ENCODE measurements around the gene MGAT5.

Gene MGAT5

DNA sequence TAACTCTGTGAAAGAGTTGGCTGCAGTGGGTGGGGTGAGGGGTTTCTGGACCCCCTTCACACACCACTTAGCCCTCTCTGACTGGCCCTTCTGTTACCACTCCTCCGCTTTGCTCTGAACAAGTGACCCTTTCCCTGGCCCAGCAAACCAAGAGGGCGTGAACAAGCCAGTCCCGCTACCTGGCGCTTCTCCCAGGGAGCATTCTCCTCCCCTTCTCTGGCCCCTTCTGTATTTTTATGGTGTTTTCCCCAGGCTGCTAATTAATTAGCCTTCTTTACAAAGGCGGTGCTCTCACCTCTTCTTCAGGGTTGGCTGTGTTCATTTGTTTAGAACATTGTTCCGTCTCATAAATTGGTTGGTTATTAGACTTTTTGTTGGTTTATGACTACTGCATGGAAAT lies 180.1 kb downstream of the MGAT5 start:
- no peak for DNase-seq

DNA sequence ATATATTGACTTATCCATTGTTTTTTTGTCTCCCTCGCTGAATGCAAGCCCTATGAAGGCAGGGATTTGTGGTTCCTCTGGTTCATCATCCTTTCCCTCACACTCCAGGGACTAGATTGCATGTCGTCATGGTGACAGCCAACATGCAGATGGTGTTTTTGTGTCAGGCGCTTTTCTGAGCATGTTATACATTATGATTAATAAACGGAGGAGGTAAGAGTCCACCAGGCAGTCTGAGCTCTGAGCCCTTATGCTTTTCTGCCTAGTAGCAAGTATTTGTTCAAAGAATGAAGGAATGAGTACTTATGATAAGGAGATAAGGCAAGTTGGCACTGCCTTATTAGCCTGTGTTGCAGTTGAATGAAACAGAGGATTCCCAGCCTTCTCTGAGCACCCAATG lies 181.6 kb downstream of the MGAT5 start:
- DNase-seq, result no peak

DNA sequence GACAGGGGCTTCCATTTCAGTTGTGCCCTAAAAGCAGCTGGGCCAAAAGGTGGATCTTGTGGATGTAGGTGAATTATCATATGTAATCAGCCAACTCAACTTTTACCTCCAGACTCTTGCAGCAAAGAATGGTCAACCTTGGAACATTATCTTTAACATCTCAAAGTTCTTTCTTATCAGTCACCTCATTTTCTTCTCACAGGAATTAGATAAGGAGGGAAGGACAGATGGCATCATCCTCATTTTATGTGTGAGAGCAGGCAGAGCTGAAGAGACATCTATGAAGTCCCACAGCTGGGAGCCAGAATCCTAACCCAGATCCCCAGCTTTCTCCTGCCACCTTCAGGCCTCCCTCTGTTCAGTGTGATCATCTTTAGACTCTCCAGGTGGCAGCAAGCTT lies 182.1 kb downstream of the MGAT5 start:
- DNase-seq, result no peak

DNA sequence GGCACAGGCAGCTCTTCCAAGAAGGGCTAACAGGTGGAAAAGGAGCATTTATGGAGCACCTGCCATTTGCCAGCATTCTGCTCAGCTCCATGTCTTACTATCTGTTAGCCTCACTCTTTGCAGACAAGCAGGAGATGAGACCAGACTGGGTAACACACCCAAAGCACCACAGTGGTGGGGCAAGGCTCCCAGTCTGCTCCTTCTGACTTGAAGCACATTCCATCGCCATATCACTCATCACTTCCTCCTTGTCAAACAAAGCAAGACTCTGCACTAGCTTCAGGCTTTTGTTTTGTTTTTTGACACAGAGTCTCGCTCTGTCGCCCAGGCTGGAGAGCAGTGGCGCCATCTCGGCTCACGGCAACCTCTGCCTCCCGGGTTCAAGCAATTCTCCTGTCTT lies 182.8 kb downstream of the MGAT5 start:
- no peak for DNase-seq

DNA sequence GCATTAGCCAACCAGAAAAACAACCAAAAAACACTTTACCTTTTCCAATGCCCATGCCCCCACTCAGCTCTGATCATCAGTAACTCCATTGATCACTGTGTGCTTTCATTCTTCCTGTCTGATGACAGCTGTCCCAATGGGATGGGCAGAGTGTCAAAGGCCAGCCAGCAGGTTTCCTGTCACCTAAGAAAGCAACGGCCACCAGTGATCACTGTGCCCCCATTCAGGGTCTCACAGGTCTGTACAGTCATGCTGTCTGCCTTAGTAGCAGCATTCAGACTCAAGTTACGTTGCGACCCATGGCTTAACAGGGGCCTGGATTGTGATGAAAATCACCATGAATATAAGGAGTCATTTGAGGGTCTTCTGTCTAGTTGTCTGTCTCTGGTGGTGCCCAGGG lies 184.5 kb downstream of the MGAT5 start:
- no peak for DNase-seq

DNA sequence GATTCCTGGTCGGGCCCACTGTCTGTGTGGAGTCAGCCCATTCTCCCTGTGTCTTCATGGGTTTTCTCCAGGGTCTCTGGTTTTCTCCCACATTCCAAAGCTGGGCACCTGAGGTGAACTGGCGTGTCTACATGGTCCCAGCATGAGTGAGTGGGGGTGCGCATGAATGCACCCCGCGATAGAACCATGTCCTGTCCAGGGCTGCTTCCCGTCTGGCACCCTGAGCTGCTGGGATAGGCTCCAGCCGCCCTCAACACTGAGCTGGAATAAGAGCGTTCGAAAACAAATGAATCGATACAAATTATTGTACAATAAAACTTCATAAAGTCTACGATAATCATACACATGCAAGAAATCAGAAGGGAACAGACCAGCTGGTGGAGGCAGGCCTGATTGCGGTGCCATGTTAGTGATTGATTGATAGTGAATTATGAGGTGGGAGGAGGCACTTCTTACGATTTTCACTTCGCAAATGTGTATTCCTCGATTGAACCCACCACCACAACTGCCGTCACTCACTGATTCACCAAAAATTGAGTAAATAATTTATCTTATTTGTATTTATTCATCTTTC lies 186.6 kb downstream of the MGAT5 start:
- no peak for DNase-seq

DNA sequence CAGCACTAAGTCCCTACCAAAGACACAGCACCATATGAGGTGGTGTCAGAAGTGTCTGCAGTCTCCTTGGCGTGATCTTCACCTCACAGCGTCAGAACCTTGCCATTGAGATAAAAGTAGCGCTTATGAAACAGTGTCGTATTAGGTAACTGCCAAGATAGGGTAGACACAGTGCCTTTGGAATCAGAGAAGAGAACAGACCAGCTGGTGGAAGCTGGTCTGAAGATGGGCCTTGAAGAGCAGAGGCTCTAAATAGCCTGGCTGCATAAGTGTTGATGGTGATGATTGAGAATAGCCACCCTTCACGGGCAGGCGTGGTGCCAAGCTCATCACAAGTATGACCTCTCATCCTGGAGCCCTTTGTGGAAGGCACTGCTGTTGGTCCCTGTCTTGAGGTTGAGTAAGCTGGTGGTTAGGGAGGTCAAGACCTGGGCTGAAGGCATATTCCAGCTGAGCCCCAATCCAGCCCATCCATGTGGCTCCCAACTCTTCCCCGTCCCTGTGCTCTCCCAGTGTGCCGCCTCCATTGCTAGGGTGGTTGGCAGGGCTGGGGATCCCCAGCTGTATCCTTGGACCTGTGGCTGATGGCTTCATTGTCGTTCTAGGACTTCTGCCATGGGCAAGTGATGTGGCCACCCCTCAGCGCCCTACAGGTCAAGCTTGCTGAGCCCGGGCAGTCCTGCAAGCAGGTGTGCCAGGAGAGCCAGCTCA lies 187.4 kb downstream of the MGAT5 start:
- no peak for DNase-seq

DNA sequence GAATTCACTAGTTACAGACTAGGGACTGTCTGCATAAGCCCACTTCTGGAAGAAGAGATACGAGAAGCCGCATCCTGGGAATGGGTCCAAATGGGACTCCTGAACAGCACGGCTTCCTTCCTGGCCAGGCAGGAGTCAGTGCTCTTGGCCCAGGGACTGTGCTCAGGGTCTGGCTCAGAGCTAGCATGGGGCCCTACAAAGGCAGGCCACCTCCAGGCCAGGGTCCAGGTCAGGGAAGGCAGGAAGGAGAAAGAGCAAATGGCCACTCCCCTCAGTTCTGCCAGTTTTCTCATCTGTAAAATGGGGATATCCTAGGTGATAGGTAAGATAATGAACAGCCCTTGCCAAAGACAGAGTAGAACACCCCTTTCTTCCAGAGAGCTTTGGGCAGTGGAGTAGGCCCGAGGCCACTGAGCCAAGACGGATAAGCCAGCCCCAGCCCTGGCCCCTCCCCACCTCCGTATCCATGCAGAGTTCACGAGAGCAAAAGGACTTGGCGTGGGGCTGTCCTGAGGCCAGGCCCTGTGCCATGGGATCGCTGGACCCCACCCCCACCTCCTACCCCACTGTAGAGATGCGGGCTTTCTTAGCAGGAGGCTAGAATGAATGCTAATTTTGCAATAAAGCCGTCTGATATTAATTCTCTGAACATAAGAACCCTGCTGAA lies 190.1 kb downstream of the MGAT5 start:
- peak in 1 of 2 experiments; percentile 27 for DNase-seq

DNA sequence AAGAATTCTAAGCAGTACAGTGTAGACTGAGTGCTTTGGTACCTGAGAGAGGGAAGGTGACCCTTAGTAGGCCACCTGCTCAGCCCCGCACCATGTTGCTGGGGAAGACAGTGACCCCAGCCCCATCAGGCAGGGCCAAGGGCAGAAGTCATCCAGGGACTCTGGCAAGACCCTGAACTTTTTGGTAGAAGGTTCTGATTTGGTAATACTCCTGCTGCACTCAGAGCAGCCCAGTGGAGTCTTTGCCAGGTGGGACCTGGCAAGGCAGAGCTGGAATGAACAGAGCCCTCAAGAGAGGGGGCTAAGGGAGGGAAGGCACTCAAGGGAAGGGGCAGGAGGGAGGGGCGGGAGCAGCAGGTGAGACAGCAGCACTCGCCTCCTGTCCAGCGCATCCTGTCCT lies 191.2 kb downstream of the MGAT5 start:
- DNase-seq, result no peak

DNA sequence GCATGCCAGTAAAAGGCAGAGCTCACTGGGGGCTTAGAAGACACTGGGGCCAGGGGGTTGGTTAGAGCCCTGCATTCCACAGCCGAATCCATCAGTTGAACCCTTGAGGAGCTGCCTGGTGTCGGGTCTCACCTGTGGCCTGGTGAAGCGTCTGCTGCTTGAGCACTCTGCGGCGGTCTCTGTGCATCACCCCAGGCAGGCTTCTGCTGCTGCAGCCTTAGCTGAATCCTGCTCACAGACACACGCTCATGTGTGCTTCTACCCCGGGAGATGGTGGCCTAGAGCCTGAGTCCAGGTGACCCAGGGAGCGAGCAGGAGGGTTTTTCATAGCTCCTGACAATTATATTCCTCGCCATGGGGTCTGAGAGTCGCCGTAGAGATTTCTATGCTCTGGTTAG lies 192.1 kb downstream of the MGAT5 start:
- DNase-seq, result no peak

DNA sequence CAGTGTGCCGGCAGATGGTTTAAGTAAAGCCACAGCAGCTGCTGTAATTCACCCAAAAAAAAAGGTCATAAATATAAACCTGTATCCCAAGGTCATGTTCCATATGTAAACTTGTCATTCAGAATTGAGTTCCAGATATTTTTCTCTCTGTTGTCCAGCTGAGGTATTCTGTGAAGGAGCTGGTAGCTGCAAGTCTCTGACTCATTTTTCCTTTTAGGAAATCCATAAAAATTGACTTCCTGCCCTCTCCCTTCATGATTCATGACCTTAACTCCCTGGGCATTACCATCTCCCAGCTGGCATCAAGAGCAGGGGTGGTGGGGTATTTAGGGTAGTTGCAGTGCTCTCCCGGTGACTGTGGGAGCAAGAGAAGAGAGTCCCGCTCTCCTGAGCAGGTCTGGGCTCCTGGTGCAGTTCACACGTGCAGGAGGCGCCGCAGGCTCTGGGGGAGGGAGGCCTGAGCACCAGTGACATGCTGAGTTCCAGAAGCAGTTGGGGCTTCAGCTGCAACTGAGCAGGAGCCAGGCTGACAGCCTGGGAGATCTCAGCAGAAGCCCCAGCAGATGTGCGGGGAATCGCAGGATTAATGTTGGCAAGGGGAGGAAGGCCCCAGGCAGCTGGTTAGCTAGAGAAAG lies 192.6 kb downstream of the MGAT5 start:
- DNase-seq, result no peak

DNA sequence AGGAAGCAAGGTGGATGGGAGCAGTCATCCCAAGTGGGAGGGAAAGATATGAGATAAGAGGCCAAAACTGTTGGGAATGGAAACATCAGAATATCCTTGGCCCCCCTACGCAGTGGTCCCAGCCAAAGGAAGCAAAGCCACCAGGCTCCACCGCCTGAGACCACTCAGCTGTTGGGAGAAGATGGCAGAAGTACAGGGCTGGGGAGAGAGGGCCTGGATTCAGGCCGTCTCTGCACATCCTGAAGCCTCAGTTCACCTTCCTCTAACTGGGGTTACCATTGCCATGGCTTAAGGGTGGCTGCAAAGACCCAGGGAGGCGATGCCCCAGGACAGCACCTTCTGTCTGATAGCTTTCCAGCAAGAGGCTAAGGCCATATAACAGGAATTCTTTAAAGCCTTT lies 193.8 kb downstream of the MGAT5 start:
- DNase-seq, result no peak

DNA sequence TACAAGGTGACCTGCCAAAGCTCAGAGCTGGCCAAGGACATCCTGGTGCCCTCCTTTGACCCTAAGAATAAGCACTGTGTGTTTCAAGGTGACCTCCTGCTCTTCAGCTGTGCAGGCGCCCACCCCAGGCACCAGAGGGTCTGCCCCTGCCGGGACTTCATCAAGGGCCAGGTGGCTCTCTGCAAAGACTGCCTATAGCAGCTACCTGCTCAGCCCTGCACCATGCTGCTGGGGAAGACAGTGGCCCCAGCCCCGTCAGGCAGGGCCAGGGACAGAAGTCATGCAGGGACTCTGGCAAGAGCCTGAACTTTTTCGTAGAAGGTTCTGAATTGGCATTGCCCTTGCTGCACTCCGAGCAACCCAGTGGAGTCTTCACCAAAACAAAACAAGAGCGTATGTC lies 194.8 kb downstream of the MGAT5 start:
- no peak for DNase-seq

DNA sequence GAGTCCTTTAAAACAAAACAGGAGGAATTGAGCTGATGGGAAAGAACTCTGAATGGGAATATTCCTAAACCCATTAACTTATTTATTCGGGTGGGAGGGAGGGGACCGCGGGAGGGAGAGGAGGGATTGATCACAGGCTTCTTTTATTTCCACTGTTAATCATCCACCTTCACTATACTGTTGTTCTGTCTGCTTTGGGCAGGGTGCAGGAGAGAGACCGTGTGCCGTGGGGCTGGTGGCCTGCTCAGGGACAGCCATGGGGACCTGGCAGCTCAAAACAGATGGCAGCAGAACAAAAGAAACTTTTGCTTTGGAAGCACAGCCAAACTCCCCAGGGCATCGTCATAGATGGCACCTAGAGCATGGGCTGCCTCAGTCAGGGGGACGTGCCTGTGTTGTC lies 195.3 kb downstream of the MGAT5 start:
- DNase-seq, result no peak

DNA sequence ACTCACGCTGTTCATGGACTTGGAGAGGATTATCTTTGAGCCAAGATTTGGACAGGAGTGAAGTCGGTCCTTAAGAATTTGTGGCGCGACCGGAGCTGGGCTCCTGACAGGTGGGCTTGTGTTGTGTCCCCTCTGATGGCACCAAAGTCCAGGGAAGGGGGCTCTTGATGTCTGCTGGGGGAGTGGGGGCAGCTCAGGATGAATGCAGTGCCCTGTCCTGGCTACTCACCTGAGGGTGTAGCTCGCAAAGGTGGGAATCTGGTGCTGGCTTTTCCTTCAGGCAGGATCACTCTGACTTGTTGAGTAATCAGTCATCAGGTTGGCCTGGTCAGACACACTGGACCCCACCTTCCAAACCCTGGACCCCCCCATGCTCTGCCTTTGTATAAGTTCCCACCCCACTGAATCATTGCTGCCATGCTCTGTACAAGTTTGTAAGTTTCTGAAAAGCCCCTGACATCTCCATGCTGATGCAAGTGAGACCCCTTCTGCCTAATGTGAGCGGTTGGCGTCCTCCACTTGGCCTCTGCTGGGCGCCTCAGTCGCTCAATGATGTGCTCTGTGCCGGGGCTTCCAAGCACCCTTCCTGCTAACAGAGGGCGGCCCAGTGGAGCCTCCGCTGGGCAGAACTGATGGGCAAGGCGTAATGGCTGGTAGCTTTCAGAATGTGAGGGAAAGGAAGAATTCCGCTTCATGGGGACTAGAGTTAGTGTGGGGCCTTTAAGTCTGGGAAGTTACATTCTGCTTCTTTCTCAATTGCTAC lies 196.1 kb downstream of the MGAT5 start:
- no peak for DNase-seq

DNA sequence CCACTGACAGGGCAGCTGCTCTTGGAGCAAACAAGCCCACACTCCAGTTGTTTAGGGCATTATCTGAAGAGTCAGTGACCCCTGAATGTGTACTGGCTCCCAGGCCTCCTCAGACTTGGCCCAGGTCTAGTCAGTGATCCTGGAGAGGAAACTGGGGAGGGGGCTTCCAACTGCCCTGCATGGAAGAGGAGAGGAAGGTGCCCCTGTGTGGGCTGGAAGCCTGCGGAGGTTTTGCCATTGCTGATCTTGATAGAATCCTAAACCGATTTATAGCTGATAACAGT lies 197.4 kb downstream of the MGAT5 start:
- DNase-seq, result no peak

DNA sequence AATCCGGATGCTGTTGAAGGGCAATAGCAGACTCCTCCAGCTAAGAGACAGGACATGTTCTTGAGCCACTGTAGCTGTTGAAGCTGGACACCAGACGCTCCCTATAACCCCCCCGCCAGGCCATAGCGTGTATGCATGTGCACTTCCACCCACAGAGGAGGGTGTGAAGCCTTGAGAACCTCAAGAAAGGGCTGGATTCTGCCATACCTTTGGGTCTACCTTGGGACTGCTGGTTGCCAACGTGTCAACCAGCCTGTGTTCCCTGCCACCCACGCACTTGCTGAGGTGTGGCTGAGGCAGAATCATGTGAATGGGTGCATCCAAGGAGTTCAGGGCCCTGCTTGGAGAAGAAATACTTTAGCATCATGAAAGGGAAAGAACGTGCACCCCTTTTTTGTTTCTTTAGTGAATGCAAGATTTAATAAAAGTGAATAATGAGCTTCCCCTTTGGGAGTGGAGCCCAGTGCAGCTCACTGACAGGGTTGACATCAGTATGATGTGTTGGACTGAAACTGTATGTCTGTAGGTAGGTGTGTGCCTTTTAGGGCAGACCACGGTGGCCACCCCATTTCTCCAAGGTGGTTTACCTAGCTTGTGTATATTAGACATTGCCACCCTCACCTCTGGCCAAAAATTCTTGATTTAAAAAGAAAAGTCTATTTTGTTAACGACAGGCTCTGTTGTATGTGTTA lies 198.3 kb downstream of the MGAT5 start:
- no peak for DNase-seq

DNA sequence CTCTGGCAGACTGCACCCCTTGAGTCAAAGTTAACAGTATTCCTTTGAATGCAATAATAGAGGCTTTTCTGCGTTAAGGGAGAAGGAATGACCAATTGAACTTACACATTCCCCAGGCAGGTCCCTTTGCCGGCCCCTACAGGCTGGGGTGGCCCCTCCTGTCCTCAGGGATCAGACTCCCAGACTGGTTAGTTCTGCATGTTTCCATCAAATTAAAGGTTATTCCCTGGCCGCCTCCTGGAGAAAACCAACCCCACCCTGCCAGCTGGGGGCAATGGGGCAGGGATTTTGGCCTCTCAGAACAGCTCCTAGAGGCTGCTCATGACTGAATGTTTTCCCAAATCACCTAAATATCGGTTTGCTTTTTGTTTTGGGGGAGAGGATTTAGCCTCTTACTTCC lies 199.6 kb downstream of the MGAT5 start:
- DNase-seq, result no peak

DNA sequence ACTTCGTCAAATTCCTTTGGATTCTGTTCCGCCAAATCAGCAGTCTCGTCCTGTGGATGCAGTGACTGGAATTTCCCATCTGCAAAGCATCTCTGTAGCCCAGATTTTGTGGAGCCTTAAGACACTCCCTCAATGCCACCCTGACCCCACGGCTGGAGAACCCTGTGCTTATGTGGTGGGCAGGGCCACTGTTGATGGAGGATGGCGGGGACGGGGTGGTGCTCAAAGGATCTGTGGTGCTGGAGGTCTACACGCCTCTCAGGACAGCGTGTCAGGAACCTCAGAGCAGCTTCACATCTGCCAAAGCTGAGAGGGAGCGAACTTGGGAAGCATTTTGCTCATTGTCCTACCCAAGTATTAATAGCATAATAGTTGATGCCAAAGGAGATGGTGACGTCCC lies 200.1 kb downstream of the MGAT5 start:
- DNase-seq, result no peak

DNA sequence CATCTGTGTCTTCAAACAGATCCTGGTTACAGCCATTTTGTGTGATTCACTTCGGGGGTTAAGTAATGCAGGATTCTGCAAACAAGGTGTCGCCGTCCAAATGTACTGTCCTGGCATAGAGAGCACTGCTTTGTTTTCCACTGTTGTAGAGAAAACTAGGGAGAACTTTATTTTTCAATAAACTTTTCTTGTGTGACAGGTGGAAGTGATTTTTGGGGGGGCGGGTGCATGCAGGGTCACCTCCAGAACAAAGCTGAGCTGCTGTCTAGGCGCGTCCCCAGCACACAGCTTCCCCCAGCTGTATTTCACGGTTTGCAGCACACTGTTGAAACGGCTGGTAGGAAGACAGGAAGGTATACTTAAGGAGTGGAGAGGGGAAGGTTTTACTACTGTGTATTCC lies 200.6 kb downstream of the MGAT5 start:
- no peak for DNase-seq

DNA sequence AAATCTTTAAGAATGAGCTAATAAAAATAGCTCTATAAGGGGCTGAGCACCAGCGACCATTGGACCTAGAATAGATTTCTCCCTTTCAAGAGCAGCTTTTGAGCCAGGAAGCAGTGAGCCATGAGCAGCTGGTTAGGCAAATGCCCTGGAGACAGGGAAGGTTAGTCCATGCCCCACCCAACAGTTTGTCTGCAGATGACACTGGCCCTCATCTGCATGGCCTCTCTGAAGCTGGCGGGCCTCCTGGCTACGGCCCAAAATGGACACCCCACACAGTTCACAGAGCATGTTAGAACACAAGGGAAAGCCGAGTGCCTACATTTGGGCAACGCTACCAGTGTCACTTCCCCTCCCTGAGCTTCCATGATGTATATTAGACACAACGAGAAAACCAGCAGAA lies 201.1 kb downstream of the MGAT5 start:
- no peak for DNase-seq

DNA sequence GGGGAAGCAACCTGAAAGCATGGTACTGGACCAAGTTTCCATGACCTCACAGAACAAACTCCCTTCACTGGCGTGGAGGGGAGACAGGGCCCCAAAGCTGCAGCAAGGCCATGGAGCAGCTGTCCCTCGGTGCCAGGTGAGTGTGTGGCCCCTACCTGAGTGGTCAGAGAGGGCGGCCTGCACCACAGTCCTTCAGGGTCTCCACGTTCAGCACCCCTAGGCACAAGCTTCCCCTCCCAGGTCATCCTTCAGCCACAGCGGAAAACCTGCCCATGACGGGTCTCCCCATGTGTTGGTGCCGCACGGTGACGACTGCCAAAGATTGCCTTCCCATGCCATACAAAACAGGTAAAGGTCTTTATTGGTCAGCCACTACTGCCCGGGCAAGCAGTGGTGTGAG lies 201.6 kb downstream of the MGAT5 start:
- DNase-seq, result no peak

DNA sequence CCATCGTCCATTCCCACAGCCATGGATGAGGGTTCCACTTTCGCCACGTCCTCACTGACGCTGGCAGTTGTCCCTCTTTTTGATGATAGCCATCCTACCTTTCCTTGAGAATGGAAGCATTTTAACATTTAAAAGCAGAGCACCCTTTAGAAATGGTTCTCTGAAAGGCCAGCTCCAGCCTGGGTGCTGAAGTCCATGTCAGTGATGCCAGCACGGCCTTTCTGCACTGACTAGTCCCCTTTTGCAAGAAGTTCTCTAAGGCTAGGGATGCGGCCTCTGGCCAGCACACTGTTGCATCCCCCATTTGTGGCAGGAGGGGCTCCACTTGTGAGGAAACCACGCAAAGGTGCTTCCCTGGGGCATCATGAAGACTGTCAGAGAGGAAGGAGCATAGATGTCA lies 203.5 kb downstream of the MGAT5 start:
- DNase-seq, result no peak
